Endothelial cell (in vitro differentiated cells): ENCODE measurements around the gene ALG9. TPM values are rescaled to one million over a fixed set of nuclear protein-coding genes. Genes with fewer than 3 reads are reported as not detected.

ENCODE experiments used
- DNase-seq: peaks from one replicate; pipeline ENCODE4 v3.0.0; 2021; ENCODE audit warnings: low spot score
- H3K27ac Mint-ChIP-seq: one replicate; pipeline ENCODE4 v1.8.0; 2021; ENCODE audit warnings: mixed read lengths, inconsistent platforms; ENCODE audit not compliant: unreplicated experiment
- H3K27me3 Mint-ChIP-seq: one replicate; pipeline ENCODE4 v1.8.0; 2021; ENCODE audit warnings: mild to moderate bottlenecking, moderate library complexity, mixed read lengths, inconsistent platforms; ENCODE audit not compliant: unreplicated experiment
- H3K36me3 Mint-ChIP-seq: one replicate; pipeline ENCODE4 v1.8.0; 2021; ENCODE audit warnings: mild to moderate bottlenecking, low read depth, mixed read lengths, inconsistent platforms; ENCODE audit not compliant: unreplicated experiment
- H3K4me1 Mint-ChIP-seq: one replicate; pipeline ENCODE4 v1.8.0; 2021; ENCODE audit warnings: mild to moderate bottlenecking, mixed read lengths, inconsistent platforms; ENCODE audit not compliant: unreplicated experiment
- H3K4me3 Mint-ChIP-seq: one replicate; pipeline ENCODE4 v1.8.0; 2021; ENCODE audit warnings: mild to moderate bottlenecking, mixed read lengths, inconsistent platforms; ENCODE audit not compliant: unreplicated experiment
- H3K9me3 Mint-ChIP-seq: one replicate; pipeline ENCODE4 v1.8.0; 2021; ENCODE audit warnings: mixed read lengths, inconsistent platforms; ENCODE audit not compliant: unreplicated experiment
- long read RNA-seq: library from polyadenylated mRNA; unstranded; transcript quantifications from one replicate; pipeline ENCODE4 v2.0.0, GENCODE V29; 2020; ENCODE audit not compliant: unreplicated experiment
- total RNA-seq: library from RNA; stranded (reverse); fragmentation: NEBNext Ultra II Directional; extraction: Animal tissue kit (Norgen Biotek cat#: 25700); gene quantifications from one replicate; pipeline ENCODE4 v1.2.1, GENCODE V29; 2021; ENCODE audit not compliant: unreplicated experiment
- TF ChIP-seq, protein P1 (sequence below): fragments of 200-600 bp; sonication (generic); IDR thresholded peaks from one replicate; pipeline ENCODE4 v1.5.0; 2021; ENCODE audit warnings: antibody characterized with exemption; ENCODE audit not compliant: unreplicated experiment

ALG9 gene
- 35.8 TPM for total RNA-seq
- long read RNA-seq, transcript ALG9-214 (15 exons, 2,028 nt) = major isoform, 20 of 32 reads
- long read RNA-seq, partial matches to known transcripts = 1 of 32 reads
- long read RNA-seq, other reads (novel, unspliced or antisense) = 7 of 32 reads

GRCh38 chr11:111870886-111871692, at the start of gene ALG9:
TSS of gene ALG9 (minus strand) at chr11:111871581. CDS start at chr11:111871482, 99 bp downstream.
- peak within 1 kb of the TSS; percentile 97 for H3K4me3 Mint-ChIP-seq
- H3K27me3 Mint-ChIP-seq = peaks cover 2% of the 10 kb centered on the region
- TF ChIP-seq, protein P1, sequence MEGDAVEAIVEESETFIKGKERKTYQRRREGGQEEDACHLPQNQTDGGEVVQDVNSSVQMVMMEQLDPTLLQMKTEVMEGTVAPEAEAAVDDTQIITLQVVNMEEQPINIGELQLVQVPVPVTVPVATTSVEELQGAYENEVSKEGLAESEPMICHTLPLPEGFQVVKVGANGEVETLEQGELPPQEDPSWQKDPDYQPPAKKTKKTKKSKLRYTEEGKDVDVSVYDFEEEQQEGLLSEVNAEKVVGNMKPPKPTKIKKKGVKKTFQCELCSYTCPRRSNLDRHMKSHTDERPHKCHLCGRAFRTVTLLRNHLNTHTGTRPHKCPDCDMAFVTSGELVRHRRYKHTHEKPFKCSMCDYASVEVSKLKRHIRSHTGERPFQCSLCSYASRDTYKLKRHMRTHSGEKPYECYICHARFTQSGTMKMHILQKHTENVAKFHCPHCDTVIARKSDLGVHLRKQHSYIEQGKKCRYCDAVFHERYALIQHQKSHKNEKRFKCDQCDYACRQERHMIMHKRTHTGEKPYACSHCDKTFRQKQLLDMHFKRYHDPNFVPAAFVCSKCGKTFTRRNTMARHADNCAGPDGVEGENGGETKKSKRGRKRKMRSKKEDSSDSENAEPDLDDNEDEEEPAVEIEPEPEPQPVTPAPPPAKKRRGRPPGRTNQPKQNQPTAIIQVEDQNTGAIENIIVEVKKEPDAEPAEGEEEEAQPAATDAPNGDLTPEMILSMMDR = peak; percentile 38
- no peaks in the 10 kb centered on the region for H3K9me3 Mint-ChIP-seq
- H3K4me1 Mint-ChIP-seq = peaks cover 5% of the 10 kb centered on the region
- DNase-seq = peak; percentile 75
- H3K27ac Mint-ChIP-seq = peak within 1 kb of the TSS; percentile 53
- peaks cover 17% of the 10 kb centered on the region for H3K36me3 Mint-ChIP-seq

DNA sequence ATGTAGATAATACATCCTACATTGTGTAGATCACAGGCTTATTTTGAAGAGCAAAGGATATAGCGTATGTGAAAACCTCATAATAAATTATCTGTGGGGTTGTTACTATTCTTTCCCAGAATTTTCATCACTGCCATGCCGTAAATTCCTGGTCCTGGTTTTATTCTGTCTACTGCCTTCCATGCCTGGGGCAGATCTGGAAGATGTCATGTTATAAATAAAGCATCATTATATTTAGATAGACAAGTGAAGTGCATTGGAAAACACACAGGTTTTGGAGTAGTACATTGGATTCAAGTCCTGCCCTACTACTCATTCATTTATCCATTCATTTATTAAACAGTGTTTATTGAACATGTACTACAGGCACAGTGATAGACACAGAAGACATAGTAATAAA, 49.5 kb upstream of the ALG9 start:
- TF ChIP-seq, protein P1 = no peak
- H3K27me3 Mint-ChIP-seq = peaks cover 5% of the 10 kb centered on the region
- H3K9me3 Mint-ChIP-seq = no peaks in the 10 kb centered on the region
- H3K4me1 Mint-ChIP-seq = peaks cover 29% of the 10 kb centered on the region
- no peak for DNase-seq
- no peak overlapping the region for H3K4me3 Mint-ChIP-seq
- H3K27ac Mint-ChIP-seq = no peak overlapping the region
- peaks cover 3% of the 10 kb centered on the region for H3K36me3 Mint-ChIP-seq

DNA sequence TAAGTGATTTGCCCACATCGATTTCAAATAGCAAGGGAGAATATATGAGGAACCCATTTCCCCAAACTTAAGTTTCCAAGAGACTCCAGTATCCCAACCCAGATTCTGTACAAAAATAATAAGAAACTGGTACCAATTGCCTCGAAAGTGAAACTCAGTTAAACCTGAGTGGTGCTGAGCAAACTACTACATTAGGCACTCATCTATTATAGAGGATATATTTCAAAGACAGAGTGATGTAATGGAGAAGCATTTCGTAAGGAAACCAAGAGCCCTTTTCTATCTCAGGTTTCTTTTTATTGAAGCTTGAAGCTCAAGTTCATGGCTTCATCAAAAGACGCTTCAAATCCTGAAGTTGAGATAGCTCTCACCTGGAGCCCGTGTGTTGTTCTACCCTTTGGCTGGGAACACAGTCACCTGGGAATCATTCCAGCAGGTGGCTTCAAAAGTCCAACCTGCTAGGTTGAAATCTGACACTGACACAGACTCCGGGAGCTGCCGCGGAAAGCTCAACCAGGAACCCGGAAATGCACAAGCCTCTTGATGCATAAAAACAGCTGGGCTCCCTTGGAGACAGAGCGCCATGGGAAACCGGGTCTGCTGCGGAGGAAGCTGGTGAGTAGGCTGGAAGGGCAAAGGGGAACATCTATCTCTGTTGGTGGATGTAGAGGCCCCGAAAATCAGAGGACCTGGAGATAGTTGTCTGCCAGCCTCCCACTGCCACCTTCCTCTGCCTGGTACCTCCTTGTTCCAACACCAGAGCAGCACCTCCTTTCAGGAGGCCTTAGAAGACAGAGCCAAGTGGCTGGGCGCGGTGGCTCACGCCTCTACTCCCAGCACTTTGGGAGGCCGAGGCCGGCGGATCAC, 47.2 kb upstream of the ALG9 start, which contains the start of gene C11orf52:
C11orf52 (plus strand) TSS at position 524 of the 867 bp plus-strand sequence; CDS start at position 584, 60 bp downstream.
- Mint-ChIP-seq H3K27me3 (no peaks in the 10 kb centered on the region), H3K27ac (peak within 1 kb of the TSS; percentile 92), H3K36me3 (no peaks in the 10 kb centered on the region), H3K4me1 (peaks cover 19% of the 10 kb centered on the region), H3K4me3 (no peak within 1 kb of the TSS), H3K9me3 (no peaks in the 10 kb centered on the region)
- TF ChIP-seq, protein P1 = no peak
- DNase-seq = peak; percentile 55

DNA sequence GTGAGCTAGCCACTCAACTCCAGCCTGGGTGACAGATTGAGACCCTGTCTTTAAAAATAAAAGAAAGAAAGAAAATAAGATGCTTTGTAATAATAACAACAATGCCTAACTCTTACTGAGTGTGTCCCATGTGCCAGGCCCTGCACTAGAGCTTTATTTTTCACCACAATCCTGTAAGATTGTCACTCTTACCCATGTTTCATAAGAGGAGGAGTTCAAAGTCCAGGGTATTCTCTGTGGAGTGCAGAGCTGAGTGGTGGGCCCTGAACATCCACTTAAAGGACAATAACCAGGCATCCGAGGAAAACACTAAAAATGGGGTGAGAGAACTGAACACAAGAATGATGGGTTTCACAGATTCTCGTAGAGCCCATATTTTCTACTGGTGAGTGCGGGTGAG, 46.4 kb upstream of the ALG9 start:
- H3K4me1 Mint-ChIP-seq = peaks cover 13% of the 10 kb centered on the region
- H3K27ac Mint-ChIP-seq = peak overlapping the region; percentile 20
- H3K4me3 Mint-ChIP-seq = no peak overlapping the region
- no peaks in the 10 kb centered on the region for H3K27me3 Mint-ChIP-seq
- TF ChIP-seq, protein P1 = no peak
- no peak for DNase-seq
- H3K36me3 Mint-ChIP-seq = no peaks in the 10 kb centered on the region
- H3K9me3 Mint-ChIP-seq = no peaks in the 10 kb centered on the region
